GM06990 (cell line): Measurements from ENCODE around the gene NEDD9.

Experiments
- DNase-seq: peaks from one replicate; pipeline ENCODE4 v3.0.0-alpha.2; 2011; ENCODE audit not compliant: insufficient read length; ENCODE audit errors: extremely low read depth
- H3K27me3 ChIP-seq: replicated peaks from 2 replicates; pipeline ENCODE4 v1.6.0; 2011; ENCODE audit warnings: low read length; ENCODE audit not compliant: control insufficient read depth, insufficient read depth
- H3K36me3 ChIP-seq: 2 replicates; pipeline ENCODE4 v1.5.1; 2011; ENCODE audit warnings: low read length; ENCODE audit not compliant: control insufficient read depth, insufficient read depth
- H3K4me3 ChIP-seq: replicated peaks from 2 replicates; pipeline ENCODE4 v1.5.1; 2011; ENCODE audit warnings: low read depth, mild to moderate bottlenecking, control low read depth, low read length
- CTCF ChIP-seq: IDR thresholded peaks from 2 replicates; pipeline ENCODE4 v1.5.1; 2011; ENCODE audit warnings: low read length, control low read depth, mild to moderate bottlenecking, inconsistent platforms; ENCODE audit not compliant: insufficient read depth, poor library complexity, severe bottlenecking

The NEDD9 gene

GRCh38 chr6:11193434-11193833 lies 39.0 kb downstream of the NEDD9 start:
- TF ChIP-seq CTCF: no peak
- no peak for DNase-seq
- no peaks in the 10 kb centered on the region for H3K27me3 ChIP-seq
- H3K4me3 ChIP-seq: no peak overlapping the region
- H3K36me3 ChIP-seq: peaks cover 21% of the 10 kb centered on the region

GRCh38 chr6:11192167-11192566 lies 40.3 kb downstream of the NEDD9 start:
- TF ChIP-seq CTCF: no peak

GRCh38 chr6:11190625-11191245 lies 41.7 kb downstream of the NEDD9 start:
- Histone ChIP-seq H3K27me3 (no peaks in the 10 kb centered on the region), H3K4me3 (no peak overlapping the region), H3K36me3 (peaks cover 21% of the 10 kb centered on the region)
- no peak for DNase-seq
- TF ChIP-seq CTCF: no peak

More at GRCh38 chr6:11192167-11192566, 40.3 kb downstream of the NEDD9 start:
- DNase-seq: no peak
- Histone ChIP-seq H3K27me3 (no peaks in the 10 kb centered on the region), H3K4me3 (no peak overlapping the region), H3K36me3 (peaks cover 21% of the 10 kb centered on the region)

- no peak for TF ChIP-seq CTCF
- H3K4me3 ChIP-seq: no peak overlapping the region
- peaks cover 28% of the 10 kb centered on the region for H3K36me3 ChIP-seq
- DNase-seq: no peak
- no peaks in the 10 kb centered on the region for H3K27me3 ChIP-seq
These were observed 42.4 kb downstream of the NEDD9 start for GRCh38 chr6:11189865-11190624.

- peaks cover 30% of the 10 kb centered on the region for H3K36me3 ChIP-seq
- no peak for TF ChIP-seq CTCF
- DNase-seq: no peak
- H3K4me3 ChIP-seq: no peak overlapping the region
- H3K27me3 ChIP-seq: no peaks in the 10 kb centered on the region
These were observed 44.1 kb downstream of the NEDD9 start for GRCh38 chr6:11188161-11188915.
